Middle frontal gyrus (tissue), 1 donor: ENCODE results near the gene MRPL53.
"Not testable (repeated sequence)": the region's sequence is repeated elsewhere in the genome, so short reads cannot be mapped to it uniquely, and the experiment has no call there.

Experiments used
- DNase-seq: peaks from one replicate; pipeline ENCODE4 v3.0.0-alpha.2; 2015; ENCODE audit warnings: low spot score; ENCODE audit errors: extremely low spot score

Gene MRPL53

DNA sequence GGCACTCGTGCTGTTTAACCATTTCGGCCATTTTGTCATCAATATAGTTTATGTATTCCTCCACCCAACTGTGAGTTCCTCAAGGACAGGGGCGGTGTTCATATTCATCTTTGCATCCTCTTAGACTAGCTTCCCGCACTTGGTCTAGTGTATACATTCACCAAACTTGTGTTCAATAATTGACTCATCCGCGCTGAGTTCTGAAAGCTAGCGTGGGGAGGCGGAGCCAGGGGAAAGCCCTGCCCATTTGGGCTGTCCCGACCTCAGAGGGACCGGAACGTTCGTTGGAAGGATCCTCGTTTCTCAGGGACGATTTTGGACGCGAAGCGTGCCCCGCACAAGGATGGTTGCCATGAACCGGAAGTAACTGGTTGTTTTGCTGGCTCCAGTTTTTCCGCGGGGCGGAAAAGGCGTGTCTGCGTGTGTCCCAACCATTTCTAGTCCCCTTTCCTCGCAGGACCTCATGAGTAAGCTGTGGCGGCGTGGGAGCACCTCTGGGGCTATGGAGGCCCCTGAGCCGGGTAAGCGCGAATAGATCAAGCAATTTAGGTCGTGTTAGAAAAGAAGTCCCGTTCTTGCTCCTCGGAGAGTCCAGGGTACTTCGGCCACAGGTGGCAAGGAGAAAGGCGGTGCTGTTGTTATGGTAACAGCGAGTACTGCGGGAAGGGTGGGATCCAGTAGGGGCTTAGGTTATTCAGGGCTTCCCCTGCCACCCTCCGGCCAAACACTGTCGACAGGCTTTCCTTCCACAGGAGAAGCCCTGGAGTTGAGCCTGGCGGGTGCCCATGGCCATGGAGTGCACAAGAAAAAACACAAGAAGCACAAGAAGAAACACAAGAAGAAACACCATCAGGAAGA is 17.6 kb downstream of the MRPL53 start, which contains the start of gene INO80B:
TSS of gene INO80B (plus strand) at position 434 of the 858 bp plus-strand sequence. CDS start at position 464, 30 bp downstream.
- DNase-seq: peak; percentile 94

DNA sequence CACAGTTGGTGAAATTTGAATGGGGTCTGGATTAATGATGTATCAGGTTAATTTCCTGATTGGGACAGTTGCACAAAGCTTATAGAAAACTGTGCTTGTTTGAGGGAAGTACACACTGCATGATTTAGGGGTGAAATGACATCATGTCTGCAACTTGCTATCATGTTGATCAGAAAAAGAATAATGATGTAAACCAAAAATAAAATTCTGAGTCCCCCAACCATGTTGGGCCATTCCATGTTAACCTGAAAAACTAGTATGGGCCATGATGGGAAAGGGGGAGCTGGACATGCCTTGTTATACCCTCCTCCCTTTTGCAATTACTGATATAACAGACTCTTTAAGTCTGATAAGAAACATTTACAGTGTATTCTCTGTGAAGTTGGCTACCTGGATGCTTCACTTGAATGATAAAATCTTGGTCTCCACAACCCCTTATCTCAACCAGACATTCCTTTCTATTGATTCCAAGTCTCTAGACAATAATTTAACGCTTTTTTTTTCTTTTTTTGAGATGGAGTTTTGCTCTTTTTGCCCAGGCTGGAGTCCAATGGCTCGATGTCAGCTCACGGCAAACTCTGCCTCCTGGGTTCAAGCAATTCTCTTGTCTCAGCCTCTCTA is 21.8 kb downstream of the MRPL53 start:
- no peak for DNase-seq

DNA sequence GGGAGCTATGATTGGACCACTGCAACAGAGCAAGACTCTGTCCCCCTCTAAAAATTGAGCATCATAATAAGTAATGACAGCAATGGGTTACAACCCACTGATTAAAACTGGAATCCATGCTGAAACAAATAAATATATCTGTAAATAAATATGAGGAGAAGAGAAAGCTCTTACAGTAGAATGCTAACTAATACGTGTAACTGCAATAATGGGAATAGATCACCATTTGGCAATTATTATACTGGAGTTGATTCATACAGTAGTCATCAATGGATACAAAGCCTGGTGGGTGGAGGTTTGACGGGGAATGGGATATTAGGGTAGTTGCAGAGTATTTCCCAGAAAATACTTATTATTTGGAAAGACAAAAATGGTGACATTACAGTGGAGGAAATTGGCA is 23.7 kb downstream of the MRPL53 start:
- DNase-seq: no peak

DNA sequence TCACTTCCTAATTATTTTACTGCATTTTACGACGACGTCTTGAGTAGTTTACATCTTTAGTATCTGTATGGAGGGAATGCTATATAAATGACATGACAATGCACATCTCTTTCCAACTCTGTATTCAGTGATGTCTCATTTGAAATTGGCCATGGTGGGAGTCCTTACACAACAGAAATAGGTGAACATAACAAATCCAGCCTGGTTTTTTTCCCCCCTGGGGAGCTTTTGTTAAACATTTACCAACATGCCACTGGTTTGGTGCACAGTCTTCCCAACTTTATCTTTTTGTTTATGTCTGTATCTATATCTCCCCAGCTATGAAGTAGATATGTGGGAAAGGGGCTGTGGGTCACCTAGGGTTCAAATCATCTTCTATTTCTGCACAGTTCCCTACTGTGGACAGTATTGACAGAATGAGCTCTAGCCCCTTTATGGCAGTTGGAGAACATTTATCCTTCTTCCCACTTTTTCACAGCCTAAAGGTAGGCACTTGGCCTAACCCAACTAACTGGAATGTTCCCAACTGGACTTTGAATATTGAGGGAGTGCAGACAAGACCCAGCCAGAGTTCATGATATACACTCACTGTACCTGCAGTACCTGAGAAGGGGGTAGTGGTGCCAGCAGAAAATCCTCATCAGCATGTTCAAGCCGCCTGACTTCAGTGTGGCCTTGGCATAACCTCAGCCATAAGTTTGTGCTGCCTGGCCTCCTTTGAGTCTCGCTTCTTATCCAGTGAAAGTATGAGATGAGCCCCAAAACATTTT is 25.1 kb downstream of the MRPL53 start:
- no peak for DNase-seq

DNA sequence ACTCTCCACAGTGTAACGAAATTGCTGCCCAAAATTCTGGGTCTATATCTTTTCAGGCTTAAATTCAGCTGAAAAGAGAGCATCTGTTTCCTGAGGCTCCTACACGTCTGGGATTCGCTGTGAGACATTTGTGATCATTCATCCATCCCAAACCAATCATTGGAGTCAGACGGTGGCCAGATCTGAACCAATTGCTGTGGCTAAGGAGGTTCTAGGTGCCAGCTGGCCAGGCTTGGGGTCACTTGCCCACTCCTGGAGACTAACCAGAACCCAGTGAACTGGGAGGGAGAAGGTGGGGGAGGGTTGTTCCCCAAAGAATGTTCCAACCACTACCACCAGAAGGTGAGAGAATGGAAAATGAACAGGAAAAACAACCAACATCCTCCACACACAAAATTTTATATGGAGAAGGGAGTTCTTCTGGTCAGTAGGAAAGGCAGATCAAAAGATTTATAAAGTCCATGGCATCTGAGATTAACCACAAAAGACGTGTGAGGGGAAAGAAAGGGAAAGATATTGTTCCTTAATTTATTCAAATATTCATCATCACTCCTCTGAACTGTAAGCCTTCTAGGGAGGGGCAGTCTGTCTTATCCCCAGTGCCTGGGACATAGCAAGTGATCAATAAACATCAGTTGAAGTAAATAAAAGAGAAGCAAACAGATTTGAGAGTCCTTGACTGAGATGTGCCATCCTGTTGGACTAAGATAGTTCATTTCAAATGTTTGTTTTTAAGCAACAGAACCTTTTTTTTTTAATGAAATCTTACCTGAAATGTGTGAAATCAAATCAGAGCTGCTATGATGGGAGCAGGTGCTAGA is 27.8 kb downstream of the MRPL53 start:
- DNase-seq: no peak

DNA sequence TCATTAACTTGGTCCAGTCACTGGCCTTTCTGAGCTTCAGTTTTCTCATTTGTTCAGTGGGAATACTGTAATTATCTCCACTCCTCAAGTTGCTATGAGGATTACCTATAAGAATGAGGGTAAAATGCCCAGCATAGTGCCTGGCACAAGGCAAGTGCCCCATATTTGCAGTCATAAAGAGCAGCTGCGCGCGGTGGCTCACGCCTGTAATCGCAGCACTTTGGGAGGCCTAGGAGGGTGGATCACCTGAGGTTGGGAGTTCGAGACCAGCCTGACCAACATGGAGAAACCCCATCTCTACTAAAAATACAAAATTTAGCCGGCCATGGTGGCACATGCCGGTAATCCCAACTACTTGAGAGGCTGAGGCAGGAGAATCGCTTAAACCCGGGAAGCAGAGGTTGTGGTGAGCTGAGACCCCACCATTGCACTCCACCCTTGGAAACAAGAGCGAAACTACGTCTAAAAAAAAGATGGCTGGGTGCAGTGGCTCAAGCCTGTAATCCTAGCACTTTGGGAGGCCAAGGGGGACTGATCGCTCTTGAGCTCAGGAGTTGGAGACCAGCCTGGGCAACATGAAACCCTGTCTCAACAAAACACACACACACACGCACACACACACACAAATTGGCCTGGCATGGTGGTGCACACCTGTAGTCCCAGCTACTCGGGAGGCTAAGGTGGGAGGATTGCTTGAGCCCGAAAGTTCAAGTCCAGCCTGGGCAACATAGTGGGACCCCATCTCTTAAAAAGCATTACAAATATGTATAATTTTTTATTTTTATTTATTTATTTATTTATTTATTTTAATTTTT is 29.8 kb downstream of the MRPL53 start:
- not testable (repeated sequence) for DNase-seq

DNA sequence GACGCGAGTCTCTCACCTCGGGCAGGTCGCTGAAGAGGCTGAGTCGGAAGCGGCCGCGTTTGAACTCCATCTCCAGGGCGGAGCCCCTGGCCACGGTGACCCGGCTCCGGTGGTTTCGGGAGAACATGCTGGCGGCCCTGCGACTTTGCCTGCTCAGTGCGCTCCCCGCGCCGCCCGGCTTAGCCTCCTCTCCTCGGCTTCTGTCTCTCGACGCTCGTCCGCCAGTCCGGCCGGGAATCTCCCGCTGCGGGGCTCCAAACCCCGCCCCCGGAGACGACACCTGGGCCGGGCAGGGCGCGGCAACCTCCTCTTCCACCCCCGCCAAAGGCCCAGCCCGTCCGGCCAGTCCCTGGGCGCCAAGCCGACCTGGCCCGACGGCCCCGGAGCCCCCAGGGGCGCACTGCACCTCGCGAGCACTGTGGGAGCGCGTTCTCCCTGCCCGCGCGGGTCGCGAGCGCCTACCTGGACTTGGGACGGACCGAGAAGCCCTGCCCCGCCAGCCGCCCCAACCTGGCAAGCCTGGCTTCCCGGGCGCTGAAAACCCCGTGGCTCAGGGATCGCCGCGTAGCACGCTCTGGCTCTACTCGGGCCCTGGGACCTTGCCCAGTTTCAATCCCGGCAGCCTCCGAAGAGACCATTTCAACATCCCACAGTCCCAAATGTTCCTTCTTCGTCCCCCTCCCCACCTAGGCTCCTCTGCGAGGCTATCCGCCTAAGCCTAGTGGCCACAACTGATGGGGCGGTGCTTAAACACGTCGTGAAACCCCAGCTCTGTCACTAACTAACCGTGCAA is 30.6 kb downstream of the MRPL53 start, which contains the start of gene RTKN:
TSS of gene RTKN (minus strand) at position 248 of the 793 bp plus-strand sequence. CDS start at position 127, 121 bp downstream.
- DNase-seq: no peak

DNA sequence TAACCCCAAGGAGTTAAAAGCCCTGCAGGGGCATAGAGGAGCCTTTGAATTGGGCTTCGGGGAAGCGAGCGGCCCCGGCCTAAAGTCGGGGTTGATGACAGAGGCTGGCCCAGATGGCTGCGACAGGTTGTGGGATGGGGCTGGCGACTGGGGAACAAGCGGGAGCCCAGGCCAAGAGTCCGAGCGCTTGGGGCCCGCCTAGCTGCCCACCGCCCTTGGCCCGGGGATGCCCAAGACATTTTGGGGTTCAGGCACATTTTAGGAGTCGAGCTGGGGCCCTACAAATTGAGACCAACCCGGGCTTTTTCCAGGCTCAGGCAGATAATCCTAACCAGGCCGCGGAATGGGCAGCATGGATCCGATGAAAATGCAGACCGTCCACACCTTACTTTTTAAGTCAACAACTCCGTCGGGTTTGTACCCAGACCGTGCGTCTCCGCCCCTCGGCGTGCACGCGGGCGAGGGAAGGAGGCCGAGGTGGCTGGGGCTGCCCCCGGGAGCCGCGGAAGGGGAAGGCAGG is 31.2 kb downstream of the MRPL53 start:
- DNase-seq: no peak

DNA sequence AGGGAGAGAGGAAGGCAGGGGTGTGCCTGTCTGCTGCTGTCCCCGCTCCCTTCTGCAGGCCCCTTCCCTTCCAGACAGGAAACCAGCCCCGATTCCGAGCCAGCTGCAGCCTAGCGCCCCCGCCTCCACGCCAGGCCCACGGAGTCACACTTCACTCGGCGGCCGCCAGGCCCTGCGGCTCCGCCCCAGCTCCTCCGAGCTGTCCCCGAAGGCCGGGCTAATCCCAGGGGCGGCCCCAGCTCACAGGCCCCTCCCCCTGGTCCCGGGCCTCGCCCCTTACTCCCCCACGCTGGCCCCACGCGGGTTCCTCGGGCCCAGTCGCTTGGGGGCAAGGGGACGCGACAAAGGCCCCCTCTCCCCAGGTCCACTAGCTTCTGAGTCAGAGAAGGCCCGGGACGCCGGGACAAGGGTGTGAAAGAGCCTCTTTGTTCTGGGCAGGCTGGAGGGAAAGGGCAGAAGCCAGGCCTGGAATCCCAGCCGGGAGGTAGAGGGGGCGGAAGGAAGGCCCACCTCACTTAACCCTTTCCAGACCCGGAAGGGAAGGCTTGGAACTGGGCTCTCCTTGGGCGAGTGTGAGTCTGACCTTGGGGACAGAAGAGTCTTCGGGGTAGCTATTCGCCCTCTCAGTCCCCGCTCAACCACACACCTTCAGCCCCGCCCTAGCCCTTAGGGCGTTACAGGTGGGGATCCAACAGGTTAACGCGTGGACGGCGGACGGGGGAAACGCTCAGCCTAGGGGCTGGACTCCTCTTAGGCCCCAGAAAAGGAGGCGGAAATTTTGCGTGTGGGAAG is 31.9 kb downstream of the MRPL53 start:
- peak; percentile 58 for DNase-seq

DNA sequence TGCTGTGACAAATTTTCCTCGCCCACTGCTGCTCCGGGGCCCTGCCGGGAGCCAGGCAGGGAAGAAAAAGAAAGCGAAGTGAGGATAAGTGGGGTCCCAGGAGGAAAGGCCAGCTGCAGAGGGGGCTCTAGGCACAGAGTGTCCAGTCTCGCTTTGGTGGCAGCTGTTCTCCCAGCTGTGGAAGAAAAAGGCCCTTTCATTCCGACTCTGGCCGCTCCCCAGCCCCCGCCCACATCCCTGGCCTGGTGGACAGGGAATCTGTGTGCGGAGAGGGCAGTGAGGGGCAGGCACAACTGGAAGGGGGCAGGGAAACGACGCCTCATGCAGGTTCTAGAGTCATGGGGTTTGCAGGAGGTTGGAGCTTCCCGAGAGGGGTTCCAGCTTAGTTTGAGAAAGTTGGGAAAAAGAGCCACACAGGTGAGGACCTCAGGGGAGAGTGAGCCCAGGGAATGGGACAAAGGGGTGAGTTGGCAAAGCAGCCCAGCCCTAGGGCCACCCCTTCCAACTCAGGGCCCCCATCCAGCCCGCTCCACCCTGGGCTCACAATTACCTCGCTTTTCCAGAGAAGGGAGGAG is 32.6 kb downstream of the MRPL53 start:
- DNase-seq: peak; percentile 76

DNA sequence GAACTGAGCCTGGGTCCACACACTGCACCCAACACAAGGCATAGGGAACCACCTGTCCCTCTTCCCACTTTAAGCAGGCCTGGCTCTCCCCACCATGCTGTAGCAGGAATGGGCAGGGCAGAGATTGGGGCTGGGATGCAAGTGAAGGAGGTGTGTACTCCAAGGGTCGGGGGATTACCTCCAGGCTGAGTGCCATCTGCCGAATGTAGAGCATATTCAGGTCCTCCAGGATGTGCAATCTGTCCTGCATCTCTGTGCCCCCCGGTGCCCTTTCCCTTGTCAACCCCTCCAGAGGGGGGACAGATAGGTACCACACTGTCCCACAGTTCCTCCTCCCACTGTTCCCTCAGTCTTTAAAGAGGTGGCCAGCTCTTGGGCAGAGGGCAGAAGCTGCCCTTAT is 33.1 kb downstream of the MRPL53 start:
- no peak for DNase-seq

DNA sequence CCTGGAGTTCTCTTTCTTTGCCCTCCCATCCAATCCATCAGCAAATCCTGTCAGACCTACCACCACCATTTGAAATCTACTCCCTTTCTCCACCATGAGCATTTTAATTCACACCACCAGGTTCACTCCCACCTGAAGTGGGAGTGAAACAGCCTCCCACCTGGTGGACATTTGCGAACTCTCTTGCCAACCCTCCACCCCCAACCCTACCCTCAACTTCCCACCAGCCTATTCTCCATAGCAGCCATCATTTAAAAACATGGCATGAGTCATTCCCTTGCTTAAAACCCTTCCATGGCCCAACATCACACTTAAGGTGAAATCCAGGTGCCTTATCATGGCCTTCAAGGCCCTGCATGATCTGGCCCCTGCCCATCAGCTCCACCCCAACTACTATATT is 34.2 kb downstream of the MRPL53 start:
- no peak for DNase-seq

DNA sequence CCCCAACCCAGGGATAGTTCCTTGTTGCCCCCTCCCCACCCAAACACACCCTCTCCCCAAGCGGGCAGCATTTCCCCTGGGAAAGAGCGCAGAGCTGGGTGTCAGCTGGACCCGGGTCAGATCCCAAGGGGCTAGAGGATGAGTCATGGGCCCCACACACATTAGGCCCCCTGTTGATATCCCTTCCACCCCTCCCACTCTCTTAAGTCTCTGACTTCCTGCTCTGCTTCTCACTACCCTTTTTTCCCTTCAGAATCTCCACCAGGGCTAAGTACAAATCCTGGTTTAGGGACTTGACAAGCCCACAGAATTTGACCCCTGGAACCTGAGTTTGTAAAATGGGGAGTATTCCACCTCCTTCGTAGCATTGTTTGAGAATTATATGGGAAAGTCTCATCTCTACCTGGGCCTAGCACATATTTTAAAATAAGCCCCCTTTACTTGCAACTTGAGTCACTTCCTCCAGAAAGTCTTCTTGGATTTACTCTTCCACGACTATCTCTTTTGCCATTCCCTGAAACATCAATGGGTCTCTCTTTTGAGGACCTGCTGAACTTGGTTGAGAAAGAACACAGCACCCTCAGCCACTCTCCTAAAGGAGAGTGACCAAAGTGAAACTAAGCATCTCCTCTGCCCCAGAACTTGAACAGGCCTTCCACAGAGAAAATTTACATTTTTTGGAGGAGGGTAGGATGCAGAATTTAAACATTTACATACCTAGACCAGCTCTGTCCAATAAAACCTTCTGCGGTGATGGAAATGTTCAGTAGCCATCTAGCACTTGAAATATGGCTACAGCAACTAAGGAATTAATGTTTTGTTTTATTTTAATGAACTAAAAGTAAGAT is 35.4 kb downstream of the MRPL53 start:
- DNase-seq: no peak

DNA sequence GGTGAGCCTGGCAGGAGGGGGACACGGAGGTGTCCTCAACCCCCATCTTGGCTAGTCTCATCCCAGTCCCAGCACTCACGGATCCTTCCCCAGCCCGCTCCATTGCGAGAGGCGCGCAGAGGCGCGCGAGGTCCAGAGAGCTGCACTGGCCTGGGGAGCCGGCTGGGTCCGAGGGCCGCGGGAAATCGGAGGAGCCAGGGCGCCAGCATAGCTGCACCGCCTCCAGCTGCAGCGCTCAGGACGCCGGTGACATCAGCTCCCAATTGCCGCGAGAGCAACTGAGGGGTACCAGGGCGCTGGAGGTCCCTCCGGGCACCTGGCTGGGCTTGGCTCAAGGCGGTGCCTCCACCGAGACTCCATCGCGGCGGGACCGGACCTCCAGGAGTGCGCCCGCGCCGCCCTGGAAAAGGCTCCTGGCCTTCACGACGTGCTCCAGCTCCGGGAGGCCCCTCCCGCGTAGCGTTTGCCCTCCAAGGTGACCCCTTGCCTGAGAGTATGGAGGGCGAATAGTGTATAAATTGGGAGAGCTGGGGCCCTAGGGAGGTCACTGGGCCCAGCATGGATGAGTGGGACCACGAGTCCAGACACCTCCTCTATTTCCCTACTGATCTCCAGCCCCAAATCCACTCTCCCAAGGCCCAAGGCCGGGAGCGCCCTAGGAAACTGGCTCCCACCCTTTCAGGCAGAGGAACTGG is 36.2 kb downstream of the MRPL53 start:
- no peak for DNase-seq

DNA sequence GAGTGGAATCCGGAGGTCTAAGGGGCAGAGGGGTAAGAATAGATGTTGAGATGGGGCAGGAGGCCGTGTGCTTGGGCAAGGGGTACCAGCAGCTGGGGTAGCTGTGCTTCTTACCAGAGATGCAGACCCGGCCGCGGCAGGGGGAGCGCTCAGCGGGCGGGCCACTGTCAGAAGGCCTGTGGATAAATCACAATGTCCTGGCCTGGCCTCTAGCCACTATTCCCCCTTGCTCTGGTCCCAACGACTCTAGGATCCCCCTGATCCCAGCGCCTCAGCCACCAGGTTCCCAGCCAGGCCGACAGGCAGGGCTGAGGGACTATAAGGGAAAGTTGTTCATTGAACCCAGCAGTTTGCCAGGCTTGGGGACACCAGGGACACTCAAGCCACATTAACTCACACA is 42.0 kb downstream of the MRPL53 start:
- DNase-seq: no peak
